ENCODE data around the gene CERS6.

CERS6 gene

DNA sequence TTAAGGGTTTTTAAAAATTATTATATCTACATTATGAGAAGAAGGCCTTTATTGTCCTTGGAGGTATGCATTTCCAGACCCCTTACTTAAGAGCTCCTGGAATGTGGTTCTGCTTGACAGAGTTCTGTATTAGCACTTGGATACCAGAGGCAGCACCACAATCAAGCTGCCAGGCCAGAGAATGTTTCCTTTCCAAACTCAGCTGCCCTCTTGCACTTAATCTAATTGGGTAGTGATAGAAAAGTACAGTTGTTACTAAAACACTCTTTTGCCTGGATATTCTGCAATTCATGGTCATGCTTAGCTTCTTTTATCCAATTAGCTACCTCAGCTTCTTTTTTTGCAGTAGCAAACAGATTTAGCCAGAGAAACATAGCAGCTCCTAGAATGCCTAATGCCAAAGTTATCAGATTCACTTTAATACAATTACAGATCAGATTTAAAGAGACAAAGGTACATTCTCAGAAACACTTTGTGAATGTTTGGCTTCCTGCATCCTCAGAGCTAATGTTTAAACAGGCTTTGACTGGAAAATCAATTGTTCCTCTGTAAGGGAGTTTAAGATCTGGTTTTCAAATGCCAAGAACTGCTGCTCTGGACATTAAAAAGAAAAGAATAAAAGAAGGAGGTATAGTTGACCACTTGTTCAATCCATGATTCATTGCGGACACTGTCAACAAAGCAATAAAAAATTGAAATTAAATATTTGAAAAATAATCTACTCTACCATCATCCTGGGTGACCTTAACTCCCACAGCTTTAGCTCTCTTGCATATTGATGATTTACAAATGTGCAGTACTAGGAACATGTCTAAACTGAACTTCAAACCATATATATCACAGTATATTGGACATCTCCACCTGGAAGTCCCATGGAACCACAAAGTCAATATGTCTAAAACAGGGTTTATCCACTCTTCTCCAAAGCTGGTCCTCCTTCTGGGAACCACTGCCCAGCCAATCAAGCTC, 359.2 kb downstream of the CERS6 start:
- DNase-seq, result no peak

DNA sequence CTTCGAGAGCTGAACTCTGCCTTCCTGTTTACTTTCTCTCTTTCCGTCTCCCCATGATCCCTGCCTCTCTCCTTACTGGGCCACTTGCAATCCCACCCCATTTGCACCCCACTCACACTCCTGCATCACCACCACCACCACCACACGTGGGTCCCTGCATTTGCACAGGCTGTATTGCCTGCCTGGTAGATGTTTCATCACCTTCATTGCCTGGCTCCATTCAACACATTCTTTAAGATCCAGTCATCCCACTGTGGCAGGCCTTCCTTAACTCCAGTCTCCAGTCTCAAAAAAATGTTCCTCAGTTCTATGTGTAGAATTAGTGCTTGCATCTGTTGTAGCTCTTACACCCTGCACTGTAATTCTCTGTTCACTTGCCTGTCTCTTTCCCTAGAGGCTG, 360.3 kb downstream of the CERS6 start:
- DNase-seq, result no peak

DNA sequence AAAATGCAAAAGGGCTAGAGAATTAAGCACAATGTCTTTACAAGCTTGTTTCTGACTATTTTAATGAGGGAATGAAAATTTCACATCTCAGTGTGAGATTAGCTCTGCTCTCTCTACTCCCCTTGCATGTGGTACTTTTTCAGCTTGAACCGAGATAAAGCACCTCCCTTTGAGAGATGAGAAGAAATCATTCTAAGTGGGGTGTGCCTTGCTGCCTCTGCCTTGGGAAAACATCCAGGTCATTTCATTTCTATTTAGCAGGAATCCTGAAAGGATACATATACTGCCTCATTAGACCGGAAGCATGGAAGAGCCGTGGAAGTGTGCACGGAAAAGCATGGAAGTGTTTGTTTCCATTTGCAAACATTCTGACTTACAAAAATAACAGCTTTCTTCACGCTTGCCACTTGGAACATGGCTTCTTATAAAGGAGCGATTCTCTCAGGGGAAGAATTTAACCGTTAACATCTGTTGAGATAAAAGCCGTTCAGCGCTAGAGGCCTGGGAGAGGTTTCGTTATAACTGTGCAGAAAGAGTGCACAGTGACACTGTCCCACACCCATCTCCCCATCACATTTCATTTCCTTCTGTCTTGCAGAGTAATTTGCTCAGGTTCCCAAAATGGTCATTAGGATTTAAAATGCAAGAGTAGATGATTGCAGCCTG, 363.1 kb downstream of the CERS6 start:
- no peak for DNase-seq

DNA sequence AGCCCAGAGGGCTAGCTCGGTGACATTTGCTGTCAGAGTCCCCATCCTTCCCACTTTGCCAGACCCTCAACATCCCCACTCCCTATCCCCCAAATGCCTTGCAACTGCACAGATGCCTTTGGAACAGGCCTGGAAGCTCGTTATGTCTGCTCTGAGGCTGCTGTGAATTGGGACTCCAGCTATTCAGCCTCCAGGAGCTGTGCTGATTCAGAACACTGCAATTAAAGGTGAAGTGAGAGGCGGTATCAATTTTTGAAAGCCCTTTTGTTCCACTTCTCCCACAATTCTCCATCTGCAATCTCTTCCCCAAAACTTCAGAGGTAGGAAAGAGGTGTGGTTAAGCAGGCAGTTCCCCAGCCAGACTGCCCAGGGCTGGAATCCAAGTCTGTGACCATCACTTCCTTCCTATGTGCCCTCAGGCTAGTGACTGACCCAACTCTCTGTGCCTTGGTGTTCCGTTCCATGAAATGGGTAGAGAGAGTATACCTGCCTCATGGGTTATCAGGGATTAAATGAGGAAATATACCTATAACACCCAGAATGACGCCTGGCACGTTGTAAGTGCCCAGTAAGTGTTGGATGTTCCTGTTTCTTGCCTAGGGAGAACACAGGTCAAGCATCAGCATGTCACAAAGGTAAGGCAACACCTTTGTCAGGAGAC, 363.9 kb downstream of the CERS6 start:
- DNase-seq, result no peak

DNA sequence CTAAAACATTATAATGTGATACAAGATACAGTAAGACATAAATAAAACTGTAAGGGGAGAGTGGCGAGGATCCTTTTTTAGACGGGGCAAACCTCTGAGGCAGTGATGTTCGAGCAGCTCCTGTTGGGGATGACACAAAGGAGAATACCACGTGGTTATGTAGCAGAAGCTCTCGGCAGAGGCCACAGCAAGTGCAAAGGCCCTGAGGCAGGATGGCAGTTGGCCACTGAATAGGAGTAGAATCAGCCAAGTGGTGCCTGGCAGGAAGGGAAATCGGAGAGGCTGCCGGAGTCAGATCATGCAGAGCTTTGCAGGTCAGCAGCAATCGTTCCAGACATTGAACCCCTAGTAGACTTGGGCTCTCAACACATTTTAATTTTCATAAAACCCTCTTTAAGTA, 365.5 kb downstream of the CERS6 start:
- no peak for DNase-seq

DNA sequence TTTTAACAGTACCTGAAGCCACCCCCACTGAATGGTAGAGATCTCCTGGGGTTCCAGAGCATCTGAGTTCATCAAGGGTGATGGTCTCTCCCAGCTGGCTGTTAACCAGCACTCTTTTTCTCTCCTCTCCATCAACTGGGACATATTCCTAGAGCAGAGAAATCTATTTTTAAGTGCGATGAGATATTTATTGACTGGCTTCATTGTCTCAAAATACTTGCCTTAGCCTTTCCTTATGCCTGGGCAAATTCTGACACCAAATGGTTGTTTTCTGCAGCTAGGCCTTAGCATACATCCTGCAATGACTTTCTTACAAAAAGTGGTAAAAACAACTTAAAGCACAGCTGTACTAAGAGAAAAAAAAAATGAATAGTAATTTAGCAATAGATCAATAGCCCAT, 365.9 kb downstream of the CERS6 start:
- DNase-seq, result no peak
